NB4 (cell line): ENCODE results near the gene ACSF2.

Experiments
- POLR2A ChIP-seq: IDR thresholded peaks from 2 replicates; pipeline ENCODE4 v1.6.1; 2011; ENCODE audit warnings: mild to moderate bottlenecking; ENCODE audit not compliant: insufficient read length; ENCODE audit errors: extremely low read depth
- TF ChIP-seq, protein P1 (sequence below): IDR thresholded peaks from one replicate; pipeline ENCODE4 v1.5.1; 2012; ENCODE audit warnings: low read depth, low read length
- TF ChIP-seq, protein P2 (sequence below): IDR thresholded peaks from 2 replicates; pipeline ENCODE4 v1.6.1; 2011; ENCODE audit warnings: low read depth, low read length

DNA sequence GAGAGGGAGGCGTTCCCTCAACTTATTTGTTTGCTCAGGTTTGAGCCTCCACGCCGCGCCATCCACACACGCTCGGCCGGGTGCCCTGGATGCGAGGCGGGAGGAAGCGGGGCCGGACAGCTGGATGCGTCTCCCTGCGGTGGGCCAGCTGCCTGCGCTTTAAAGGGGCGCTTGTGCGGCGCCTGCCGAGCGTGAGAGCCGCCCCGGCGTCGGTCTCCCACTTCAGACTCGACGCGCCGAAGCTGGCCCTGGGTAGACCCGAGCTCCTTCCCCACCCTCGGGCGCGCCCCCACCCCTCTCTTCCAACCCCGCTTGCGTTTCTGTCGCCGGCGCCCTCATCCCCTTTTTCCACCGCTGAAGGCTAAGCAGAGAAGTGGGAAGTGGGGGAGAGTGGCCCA lies 43.2 kb downstream of the ACSF2 start:
- no peak for TF ChIP-seq POLR2A
- TF ChIP-seq, protein P1, sequence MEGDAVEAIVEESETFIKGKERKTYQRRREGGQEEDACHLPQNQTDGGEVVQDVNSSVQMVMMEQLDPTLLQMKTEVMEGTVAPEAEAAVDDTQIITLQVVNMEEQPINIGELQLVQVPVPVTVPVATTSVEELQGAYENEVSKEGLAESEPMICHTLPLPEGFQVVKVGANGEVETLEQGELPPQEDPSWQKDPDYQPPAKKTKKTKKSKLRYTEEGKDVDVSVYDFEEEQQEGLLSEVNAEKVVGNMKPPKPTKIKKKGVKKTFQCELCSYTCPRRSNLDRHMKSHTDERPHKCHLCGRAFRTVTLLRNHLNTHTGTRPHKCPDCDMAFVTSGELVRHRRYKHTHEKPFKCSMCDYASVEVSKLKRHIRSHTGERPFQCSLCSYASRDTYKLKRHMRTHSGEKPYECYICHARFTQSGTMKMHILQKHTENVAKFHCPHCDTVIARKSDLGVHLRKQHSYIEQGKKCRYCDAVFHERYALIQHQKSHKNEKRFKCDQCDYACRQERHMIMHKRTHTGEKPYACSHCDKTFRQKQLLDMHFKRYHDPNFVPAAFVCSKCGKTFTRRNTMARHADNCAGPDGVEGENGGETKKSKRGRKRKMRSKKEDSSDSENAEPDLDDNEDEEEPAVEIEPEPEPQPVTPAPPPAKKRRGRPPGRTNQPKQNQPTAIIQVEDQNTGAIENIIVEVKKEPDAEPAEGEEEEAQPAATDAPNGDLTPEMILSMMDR: no peak
- TF ChIP-seq, protein P2, sequence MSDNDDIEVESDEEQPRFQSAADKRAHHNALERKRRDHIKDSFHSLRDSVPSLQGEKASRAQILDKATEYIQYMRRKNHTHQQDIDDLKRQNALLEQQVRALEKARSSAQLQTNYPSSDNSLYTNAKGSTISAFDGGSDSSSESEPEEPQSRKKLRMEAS: no peak
